T-helper 9 cell (primary cell): ENCODE measurements around the gene SLC38A1.
"Not testable (repeated sequence)": the region's sequence is repeated elsewhere in the genome, so short reads cannot be mapped to it uniquely, and the experiment has no call there.

Experiments used
- DNase-seq: peaks from one replicate; pipeline ENCODE4 v3.0.0-alpha.2; 2020

Gene SLC38A1

DNA sequence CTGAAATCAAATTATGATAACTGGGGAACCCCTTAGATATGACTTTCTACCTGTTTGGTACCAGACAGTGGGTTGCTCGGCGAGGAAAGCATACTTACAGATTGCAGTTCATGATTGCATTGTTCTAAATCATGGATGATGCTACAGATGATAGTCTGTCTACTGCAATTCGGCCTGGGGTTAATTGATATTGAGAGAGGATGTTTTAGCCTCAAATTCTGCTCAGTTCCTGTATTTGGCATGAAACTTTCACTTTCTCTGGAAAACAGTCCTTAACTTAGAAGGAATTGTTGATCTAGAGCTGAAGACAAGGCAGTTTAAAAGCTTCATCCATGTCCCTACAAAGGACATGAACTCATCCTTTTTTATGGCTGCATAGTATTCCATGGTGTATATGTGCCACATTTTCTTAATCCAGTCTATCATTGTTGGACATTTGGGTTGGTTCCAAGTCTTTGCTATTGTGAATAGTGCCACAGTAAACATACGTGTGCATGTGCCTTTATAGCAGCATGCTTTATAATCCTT lies 106.2 kb downstream of the SLC38A1 start:
- not testable (repeated sequence) for DNase-seq

DNA sequence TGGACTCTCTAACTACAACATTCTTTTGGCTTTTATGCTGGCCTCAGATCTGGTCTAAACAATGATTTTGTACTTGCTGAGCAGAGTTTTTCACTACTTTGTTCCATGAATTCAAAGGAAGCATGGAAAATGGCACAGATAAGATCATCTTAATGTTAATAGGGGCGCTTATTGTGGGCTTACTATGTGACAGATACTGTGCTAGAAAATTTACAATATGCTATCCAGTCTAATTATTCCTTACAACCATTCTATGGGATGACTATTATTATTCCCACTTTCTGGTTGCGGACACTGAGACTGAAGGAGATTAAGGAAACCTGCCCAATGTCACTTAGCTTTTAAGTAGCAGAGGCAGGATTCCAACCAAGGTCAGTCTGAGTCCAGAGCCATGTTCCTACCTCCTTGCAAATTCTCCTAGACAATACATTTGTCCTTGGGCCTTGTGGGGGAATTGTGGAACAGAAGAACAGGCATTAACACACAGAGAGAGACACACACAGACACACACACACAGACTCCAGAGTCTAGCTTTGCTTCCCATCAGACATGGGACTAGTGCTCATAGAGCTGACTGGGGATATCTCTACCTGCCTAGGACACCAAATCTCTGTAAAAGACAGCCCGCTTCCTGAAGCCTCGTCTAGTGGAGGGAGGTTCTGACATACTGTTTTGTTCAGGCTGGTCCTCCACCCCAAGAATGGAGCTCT lies 107.7 kb downstream of the SLC38A1 start:
- DNase-seq = no peak

DNA sequence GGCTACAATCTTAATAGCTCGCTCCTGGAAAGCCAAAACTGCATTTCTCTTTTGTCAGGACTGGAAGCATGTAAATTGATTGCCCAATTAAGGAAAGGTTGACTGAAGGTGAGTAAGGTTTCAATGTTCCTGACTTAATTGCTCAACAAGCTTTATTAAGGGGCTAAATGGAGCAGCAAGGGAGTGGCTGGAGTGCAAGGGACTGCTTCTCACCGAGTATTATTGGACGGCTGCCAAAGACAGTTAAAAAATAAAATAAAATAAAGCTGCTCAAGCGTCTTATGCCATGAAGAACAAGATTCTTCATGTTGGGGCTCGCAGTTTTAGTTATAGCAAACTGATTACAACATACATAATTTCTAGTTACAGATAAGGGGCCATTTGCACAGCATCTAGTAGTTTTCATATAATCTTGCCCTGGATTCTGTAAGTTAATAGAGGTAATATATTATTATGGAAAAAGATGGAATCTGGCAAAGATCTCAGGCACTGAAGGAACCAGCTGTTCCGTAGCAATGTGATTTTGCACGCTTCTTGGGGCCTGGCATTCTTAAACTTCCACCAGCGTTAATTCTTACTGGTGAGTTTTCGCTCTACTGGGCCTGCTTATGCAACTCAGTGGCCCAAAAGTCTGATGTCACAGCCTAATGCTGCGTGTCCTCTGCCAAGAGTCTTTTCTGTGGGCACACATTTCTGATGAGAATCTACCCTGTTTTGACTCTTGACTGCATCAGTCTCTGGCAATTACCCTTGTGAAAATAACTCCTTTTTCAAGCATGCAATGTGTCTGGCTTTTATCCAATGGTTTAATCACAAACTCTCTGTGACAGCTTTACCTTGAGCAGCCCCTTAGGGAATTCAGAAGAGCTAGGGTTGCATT lies 108.5 kb downstream of the SLC38A1 start:
- no peak for DNase-seq

DNA sequence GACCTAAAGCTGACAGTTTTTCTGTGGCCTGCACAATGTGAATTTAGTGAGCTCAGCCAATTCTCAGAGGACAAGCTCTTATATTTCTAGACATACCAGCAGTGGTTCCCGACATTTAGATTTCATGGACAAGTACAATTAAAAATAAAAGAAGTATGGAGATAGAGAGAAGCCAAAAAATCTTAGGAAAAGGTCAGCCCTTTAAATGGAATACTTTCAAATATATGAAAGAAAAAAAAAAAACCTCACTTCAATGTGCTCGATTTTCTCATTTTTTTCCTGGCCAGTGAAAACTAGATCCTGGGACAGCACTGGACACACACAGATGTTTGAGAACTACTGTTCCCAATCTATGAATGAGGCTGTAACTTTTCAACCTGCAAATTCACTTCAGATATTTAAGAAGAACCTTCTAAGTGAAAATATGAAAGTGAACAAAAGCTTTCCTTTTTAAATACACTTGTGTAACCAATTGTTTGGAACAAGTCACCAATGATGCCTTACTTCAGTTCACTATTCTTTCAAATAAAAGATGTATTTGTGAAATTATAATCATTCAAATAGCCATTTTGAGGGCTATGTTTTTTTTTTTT lies 109.4 kb downstream of the SLC38A1 start:
- no peak for DNase-seq

DNA sequence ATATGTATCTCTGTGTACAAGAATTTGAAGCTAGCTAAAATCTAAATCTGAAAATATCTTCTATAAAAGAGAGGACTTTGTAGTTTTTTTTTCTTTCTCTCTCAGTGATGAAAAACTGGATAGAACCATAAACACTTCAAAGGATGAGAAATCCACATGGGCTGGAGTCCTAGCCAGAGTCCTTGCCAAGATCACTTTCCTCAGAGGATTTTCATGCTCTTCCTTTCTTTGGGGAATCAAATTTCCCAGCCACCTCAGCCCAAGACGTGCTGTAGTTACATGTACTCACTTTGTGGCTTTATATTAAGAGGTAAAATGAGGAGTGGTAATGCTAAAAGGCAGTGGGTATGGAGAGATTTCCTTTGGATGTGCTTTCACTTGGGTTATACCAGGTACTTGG lies 110.3 kb downstream of the SLC38A1 start:
- no peak for DNase-seq

DNA sequence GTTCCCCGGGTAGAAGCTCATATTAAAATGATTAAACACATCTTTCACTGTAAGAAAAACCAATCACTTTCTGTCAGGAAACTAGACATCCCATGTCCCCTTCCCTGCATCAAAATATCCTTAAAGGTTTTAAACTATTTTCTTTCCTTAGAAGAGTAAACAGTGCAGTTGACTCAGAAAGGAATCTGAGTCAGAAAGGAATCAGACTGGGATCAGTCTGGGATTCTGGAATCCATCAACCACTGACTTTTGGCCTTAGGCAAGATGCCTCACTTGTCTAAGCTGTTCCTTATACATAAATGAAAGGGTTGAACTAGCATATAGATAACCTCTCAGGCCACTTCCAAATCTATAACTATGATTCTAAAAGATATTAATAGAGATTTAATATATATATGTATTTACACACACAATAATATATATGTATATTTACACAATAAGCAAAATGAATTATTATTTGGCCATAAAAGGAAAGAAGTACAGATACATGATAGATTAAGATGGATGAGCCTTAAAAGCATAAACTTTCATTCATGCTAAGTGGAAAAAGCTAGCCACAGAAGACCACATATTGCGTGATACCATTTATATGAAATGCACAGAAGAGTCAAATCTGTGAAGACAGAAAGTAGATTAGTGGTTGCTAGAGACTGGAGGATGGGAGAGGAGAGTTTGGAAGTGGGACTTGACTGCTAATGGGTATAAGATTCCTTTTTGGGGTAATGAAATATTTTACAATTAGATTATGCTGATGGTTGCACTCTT lies 114.4 kb downstream of the SLC38A1 start:
- DNase-seq = no peak

DNA sequence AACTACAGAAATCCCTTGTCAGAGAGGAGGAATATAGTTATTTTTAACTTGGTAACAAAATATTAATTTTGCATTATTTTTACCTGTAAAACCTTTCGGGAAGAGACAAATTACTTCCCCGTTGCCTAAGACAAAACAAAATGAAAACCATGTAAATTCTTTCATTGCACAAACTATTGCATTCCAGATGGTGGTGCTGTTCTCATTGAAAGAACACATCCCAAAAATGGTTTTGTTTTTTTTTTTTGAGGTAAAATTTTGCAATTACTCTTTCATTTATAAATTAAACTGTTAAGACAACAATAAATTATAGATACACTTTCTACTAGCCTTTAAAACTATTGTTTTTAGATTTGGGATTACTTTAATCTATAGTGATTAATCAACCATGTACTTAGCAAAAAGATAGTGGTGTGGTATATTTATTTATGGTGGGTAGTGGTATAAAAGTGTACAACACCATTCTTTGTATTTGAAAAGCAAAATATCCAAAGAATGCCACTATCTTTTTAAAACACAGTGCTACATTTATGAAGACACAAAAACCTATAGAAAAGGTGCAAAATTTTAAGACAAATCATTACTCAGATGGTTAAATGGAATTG lies 115.5 kb downstream of the SLC38A1 start:
- no peak for DNase-seq

DNA sequence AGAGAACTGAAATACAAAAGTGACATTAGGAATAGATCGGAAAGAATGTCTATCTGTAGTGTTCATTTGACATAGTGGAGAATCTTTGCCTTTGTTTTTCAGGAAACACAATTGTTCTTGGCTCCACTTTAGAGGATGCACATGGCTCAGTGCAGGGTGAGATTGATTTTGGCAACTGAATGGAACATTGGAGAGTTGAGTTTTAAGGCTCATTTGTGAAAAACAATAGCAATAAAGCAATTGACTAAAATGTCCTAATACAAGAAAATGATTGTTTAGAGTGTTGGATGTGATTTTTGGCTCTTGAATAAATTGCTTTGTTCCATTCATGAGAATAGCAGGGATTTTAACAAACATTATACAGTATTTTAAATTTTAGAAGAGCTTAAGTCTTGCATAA lies 116.4 kb downstream of the SLC38A1 start:
- no peak for DNase-seq

DNA sequence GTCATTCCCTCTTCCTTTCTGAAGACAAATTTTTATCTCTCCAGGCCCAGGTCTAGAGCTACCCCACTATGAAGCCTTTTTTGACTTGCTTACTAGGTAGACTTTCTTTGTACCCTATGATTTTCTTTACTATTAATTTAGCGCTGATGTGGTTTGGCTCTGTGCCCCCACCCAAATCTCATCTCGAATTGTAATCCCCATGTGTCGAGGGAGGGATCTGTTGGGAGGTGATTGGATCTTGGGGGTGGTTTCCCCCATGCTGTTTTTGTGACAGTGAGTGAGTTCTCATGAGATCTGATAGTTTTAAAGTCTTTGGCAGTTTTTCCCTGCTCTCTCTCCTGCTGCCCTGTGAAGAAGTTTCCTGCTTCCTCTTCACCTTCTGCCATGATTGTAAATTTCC lies 118.1 kb downstream of the SLC38A1 start:
- no peak for DNase-seq

DNA sequence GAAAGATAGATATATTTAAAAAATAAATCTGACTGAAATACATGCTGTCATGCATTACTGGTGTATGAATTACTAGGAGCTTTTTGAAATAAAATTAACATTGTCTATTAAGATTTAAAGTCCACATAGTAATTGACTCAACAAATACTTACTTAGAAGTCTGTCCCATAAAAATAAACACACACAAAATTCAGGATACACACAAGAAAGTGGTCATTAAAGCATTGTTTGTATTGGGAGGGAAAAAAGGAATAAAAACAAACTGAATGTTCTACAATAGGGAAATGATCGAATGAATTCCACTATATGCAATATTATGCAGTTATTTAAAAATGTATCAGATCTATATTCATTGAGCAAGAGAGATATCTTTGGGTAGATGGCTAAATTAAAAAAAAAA lies 118.9 kb downstream of the SLC38A1 start:
- DNase-seq = no peak

DNA sequence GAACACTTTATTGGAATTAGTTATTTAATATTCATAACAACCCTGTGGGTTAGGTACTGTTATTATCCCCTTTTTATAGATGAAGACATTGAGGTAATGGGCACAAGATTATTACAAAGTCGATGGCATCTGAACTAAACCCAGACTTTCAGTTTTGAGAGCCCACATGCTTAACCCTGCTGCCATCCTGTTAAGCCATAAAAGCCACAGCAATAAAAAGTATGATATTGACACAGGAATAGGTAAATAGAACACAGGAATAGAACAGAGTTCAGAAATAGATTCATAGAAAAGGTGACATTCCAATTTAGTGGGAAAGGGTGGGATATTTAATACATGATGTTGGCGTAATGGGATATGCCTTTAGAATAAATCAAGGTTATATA lies 119.8 kb downstream of the SLC38A1 start:
- no peak for DNase-seq

DNA sequence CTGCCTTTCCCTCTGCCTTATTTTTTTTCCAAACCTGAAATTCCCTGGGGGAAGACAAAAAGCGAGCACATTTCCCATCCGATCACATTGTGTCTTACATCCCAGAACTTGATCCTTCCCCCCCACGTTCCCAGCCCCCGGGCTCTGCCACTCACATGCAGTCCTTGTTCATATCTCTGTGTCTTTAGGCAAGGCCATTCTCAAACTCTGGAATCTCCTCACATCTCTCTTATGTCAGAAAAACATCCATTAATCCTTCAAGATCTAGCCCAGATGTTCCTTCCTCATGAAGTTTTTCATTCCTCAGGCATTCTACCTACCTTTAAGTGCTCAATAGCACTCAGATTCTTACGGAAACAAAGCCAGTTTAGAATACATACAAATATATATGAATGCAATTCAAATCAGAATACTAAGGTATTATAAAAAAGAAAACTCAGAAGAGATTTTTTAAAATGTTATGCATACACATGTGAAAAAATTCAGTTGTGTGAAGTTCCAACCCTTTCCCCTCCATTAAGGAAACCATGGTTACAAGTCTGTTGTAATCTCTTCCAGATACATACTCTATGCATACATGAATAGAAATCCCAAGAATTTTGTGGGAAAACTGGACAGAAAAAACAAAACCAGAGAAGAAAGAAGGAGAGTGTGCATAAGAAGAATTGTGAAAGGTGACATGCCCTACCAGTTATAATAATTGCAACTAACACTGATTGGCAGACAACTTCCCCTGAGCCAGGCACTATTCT lies 120.3 kb downstream of the SLC38A1 start:
- no peak for DNase-seq

DNA sequence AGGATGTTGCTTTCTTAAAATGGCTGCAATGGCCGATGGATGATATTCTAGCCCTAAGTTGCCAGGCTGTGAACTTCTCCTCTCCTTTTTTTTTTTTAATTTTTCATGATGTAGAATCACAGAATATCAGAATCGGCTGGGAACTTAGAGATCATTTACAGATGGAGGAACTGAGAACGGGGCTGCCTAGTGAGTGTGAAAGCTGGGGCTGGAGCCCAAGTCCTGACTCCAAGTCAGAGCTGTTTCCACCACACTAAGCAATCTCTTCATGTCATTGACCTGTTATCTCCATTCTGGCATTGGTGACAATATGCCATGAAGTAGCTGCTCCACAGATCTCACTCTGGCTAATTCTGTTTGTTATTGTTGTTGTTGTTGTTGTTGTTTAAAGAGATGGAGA lies 121.7 kb downstream of the SLC38A1 start:
- DNase-seq = no peak

DNA sequence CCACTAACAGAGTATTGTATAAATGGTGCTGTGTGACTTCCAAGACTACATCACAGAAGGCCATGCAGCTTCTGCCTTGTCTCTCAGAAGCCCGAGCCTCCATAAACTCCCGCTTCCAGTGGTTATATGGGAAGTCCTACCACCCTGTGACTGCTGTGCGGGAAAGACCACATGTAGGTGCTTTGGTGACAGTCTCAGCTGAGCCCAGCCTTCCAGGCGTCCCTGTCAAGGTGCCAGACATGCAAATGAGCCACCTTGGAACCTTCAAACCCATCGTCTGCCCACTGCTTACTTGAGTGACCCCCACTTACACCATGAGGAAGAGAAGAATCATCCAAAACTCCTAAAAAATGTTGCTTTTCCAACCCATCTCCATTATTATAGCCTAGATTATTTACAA lies 123.0 kb downstream of the SLC38A1 start:
- DNase-seq = no peak

DNA sequence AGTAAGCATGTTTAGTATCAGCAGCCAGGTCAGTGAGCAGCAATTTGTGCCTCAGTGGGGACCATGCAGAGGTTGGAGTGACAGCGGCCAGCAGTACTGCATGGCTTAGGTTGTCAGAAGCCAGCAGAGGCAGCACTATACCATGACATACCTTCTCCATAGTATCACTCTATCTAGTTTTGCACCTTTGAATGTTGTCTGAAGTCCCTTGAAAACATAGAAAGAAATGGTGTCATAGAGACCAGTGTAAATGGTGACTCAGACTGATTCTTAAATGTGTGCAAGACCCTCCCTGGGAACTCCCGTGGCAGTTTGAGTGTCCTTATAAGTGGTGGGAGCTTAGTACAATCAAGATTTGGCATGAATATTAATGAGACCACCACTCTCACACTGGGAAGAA lies 124.4 kb downstream of the SLC38A1 start:
- DNase-seq = no peak

DNA sequence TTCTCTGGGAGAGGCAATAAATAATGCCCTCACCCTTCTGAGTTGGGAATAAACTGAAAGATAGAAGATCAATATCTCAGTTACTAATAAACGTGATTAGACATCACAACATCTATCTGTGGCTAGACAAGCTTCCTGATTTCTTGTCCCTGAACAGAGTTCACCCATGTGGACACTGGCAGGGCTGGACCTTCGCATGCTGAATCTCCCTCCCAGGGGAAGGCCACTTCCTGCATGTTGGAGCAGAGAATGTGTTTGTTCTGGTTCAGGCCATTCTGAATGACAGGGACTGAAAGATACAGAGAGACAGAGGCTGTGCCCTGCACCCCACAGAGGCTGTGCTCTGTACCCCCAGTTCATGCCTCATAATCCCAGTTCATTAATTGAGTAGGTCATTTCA lies 132.6 kb downstream of the SLC38A1 start:
- DNase-seq = no peak

DNA sequence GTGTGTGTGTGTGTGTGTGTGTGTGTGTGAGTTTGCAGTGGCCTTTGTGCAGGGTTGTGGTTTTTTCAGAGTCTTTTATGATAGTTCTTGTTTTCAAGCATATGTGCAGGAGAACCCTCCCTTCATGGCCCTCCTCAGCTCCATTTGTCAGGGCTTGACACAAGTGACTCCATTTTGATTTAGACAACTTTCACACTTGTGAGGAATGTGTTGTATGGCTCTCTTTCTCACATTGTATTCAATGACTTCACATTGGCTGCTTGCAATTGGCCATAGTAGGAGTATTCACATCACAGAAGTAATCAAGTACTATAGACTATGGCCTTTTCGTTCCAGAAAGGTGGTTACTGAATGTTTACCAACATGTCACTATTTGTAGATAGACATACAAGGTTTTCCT lies 133.1 kb downstream of the SLC38A1 start:
- no peak for DNase-seq

DNA sequence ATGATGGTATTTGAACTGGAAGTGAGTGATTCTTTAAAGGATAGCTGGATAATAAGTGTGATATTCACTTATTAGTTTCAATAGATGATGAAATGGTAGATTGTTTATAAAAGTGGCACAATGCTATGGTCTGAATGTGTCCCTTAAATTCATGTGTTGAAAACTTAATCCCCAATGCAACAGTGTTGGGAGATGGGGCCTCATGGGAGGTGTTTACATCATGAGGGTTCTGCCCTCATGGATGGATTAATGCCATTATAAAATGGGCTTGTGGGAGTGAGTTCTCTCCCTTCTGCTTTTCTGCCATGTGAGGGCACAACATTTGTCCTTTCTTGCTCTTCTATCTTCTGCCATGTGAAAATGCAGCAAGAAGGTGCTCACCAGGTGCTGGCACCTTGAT lies 134.0 kb downstream of the SLC38A1 start:
- DNase-seq = no peak

DNA sequence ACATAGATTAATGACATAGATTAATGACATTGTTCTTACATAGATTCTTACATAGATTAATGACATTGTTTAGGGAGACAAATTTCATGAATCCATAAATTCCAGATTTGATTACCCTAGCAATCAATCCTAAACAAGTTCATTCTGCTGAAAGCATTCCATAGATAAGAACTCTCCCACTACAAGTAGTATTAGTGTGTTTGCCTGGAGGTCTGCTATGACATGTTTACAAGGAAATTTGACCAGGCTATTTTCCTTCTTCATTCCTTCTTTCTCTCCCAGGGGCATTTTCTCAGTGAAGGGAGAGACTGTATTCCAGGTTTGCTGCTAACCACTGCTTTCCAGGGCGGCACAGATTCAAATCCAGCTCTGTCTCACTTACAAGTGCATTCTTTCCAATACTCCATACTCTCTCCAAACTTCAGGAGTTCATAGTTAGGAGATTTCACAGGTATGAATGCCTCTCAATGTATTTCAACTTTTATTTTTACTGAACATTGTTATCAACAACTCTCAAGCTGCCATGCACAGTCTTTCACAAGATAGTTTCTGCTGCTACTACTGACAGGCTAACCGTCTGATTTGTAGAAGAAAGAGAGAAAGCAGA lies 134.5 kb downstream of the SLC38A1 start:
- no peak for DNase-seq

DNA sequence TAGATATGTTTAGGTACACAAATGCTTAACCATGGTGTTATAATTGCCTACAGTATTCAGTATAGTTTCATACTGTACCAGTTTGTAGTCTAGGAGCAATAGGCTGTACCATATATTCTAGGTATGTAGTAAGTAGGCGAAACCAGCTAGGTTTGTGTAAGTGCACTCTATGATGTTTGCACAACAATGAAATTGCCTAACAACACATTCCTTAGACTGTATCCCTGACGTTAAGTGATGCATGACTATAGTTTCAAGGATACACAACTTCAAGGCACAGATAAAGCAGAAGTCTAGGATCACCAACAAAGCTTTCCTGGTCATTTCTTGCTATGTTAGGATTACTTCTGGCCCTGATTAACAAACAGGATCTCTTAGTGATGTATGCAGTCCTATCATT lies 135.1 kb downstream of the SLC38A1 start:
- DNase-seq = no peak
